Measurements from ENCODE around the gene HOXD11. TPM values are rescaled to one million over a fixed set of nuclear protein-coding genes. Genes with fewer than 3 reads are reported as not detected.

HOXD11 gene
- total and polyA plus RNA-seq, 2 donors (not counting 3 experiments of a cell fraction or from before 2014, with no cell fraction given), result not detected

DNA sequence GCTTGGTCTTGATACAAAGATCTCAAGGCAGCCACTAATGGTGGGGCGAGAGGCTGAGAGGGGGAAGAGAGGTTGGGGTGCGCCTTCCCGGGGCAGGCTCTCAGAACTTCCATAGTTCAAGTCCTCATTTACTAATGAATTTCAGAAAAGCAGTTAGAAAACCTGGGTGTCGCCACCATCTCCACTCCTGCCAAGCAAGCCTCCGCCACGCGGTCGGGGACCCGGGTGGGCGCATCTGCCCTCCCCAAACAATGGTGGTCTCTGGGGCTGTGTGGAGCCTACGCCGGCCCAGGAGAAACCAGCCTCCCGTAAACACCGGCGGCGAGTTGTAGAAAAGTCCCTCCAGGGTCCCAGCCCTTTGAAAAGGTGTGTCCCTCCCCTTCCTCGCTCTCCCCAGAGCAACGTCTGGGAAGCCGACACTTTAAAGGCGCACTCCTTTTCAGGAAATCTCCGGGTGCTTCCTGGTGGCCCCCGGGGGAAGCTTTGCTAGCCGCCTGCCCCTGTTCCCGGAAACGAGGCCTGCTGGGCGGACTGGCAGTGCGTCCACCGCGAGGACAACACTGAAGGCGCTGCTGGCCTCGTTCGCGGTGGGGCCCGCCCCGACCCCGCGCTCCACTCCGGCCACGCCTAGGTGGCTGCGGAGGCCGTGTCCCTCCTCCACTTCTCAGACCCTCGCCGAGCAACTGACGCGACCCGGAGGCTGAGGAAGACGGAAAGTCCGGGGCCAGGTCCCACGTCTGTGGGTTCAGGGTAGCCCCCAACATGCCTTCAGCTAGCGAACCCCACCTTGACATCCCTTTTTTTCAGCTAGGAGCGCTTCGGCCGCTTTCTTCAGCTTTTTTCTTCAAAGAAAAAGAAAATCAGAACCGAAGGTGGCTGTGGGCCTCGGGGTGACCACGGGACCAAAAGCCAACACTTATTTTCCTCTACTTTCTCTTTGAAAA is 40.2 kb upstream of the HOXD11 start:
- no peaks in the 10 kb centered on the region for H3K36me3 ChIP-seq (ENCODE audit: control insufficient read depth in 2 of 2, extremely low read depth in 1 of 2, insufficient read depth in 2 of 2, low read length in 2 of 2)
- peak overlapping the region; percentile 30 for H3K4me2 ChIP-seq (ENCODE audit: insufficient read depth, low read length)
- TF ChIP-seq GATA2 (IDR thresholded peaks at IDR 0.05; ENCODE audit: insufficient read depth, insufficient read length, low read depth, low read length) (no peak), POLR2A (IDR thresholded peaks at IDR 0.05; ENCODE audit: low read depth, low read length) (no peak), MYC (IDR thresholded peaks at IDR 0.05; ENCODE audit: low read depth, low read length) (no peak), FOS (IDR thresholded peaks at IDR 0.05; ENCODE audit: borderline replicate concordance, insufficient read depth, low read length) (no peak), POLR2AphosphoS5 (IDR thresholded peaks at IDR 0.05; ENCODE audit: insufficient read depth, low read depth, low read length) (no peak), EZH2 (IDR thresholded peaks at IDR 0.05; ENCODE audit: borderline replicate concordance, low read depth, low read length, severe bottlenecking) (no peak), JUN (IDR thresholded peaks at IDR 0.05; ENCODE audit: borderline replicate concordance, insufficient read depth, insufficient read length, low read depth) (no peak)
- TF ChIP-seq, protein P1, sequence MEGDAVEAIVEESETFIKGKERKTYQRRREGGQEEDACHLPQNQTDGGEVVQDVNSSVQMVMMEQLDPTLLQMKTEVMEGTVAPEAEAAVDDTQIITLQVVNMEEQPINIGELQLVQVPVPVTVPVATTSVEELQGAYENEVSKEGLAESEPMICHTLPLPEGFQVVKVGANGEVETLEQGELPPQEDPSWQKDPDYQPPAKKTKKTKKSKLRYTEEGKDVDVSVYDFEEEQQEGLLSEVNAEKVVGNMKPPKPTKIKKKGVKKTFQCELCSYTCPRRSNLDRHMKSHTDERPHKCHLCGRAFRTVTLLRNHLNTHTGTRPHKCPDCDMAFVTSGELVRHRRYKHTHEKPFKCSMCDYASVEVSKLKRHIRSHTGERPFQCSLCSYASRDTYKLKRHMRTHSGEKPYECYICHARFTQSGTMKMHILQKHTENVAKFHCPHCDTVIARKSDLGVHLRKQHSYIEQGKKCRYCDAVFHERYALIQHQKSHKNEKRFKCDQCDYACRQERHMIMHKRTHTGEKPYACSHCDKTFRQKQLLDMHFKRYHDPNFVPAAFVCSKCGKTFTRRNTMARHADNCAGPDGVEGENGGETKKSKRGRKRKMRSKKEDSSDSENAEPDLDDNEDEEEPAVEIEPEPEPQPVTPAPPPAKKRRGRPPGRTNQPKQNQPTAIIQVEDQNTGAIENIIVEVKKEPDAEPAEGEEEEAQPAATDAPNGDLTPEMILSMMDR (IDR thresholded peaks at IDR 0.05; ENCODE audit: extremely low read depth in 1 of 2, insufficient read depth in 1 of 2, low read depth in 1 of 2, low read length in 2 of 2), result no peak
- TF ChIP-seq, protein P2, sequence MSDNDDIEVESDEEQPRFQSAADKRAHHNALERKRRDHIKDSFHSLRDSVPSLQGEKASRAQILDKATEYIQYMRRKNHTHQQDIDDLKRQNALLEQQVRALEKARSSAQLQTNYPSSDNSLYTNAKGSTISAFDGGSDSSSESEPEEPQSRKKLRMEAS (IDR thresholded peaks at IDR 0.05; ENCODE audit: insufficient read depth, insufficient read length), result no peak
- H3K27ac ChIP-seq (ENCODE audit: insufficient read depth, low read depth, low read length), result no peak overlapping the region
- dilution Hi-C loops (cut with MboI; ENCODE audit: extremely low pct_ligation_motif_present, low sequenced_read_pairs) (no loop called here), intact Hi-C loops (cut with micrococcal nuclease) (no loop called here)
- CTCF ChIA-PET, result no interaction called here
- H3K9ac ChIP-seq (replicated peaks; ENCODE audit: extremely low read depth, insufficient read depth, low read length), result no peak overlapping the region
- BruUV-seq (replicated peaks), result no TSS peak
- H4K20me1 ChIP-seq (replicated peaks; ENCODE audit: control insufficient read depth, extremely low read depth, insufficient read depth, low read length), result no peaks in the 10 kb centered on the region
- H2AFZ ChIP-seq (ENCODE audit: low read depth, low read length), result peak overlapping the region; percentile 47
- H3K4me1 ChIP-seq (ENCODE audit: control insufficient read depth, extremely low read depth, insufficient read depth, low read length), result peaks cover 5% of the 10 kb centered on the region
- H3K27me3 ChIP-seq (ENCODE audit: control insufficient read depth in 2 of 2, insufficient read depth in 2 of 2, low read length in 2 of 2), result peaks cover 74 to 95% of the 10 kb centered on the region in 2 experiments
- peak overlapping the region in 1 of 3 experiments; percentile 12 for H3K4me3 ChIP-seq (replicated peaks in 1 of 3; ENCODE audit: insufficient read depth in 1 of 3, low read depth in 1 of 3, low read length in 3 of 3)
- H3K9me3 ChIP-seq (replicated peaks; ENCODE audit: control insufficient read depth, insufficient read depth, low read length), result no peaks in the 10 kb centered on the region
- no peaks in the 10 kb centered on the region for H3K79me2 ChIP-seq (ENCODE audit: control insufficient read depth, insufficient read depth, low read length)
- H3K9me1 ChIP-seq (replicated peaks; ENCODE audit: control insufficient read depth, extremely low read depth, insufficient read depth, low read length), result no peaks in the 10 kb centered on the region
- no peak for FAIRE-seq
- DNase-seq (ENCODE audit: low read depth, low spot score), result no peak
- POLR2A ChIA-PET, result no interaction called here

Data from endothelial cell of umbilical vein (primary cell).